B cell (primary cell): Measurements from ENCODE around the gene SLC22A15. TPM values are rescaled to one million over a fixed set of nuclear protein-coding genes. Genes with fewer than 3 reads are reported as not detected.

ENCODE experiments used
- ATAC-seq: fragments of 200-7000 bp; cut with Tn5 transposase; one replicate; pipeline ENCODE4 v1.10.0; 2021; ENCODE audit warnings: low read depth, mild to moderate bottlenecking, moderate number of reproducible peaks, moderate library complexity
- CTCF ChIA-PET: fragments of 350-600 bp; sonication (Branson Sonifier 250); formaldehyde crosslinking; loops from one replicate; lab custom pipeline; 2021; ENCODE audit warnings: antibody characterized with exemption, inconsistent platforms; lab: Charles Lee
- POLR2A ChIA-PET: fragments of 350-600 bp; sonication (Branson Sonifier 250); formaldehyde crosslinking; loops from one replicate; lab custom pipeline; 2021; ENCODE audit warnings: antibody characterized with exemption; lab: Charles Lee
- DNase-seq: peaks from one replicate; pipeline ENCODE4 v3.0.0; 2013
- H2AFZ ChIP-seq: 2 replicates; pipeline ENCODE4 v1.6.1; 2012; ENCODE audit warnings: mild to moderate bottlenecking, low read depth, low read length; ENCODE audit not compliant: insufficient read depth, poor library complexity, severe bottlenecking
- H3K27ac ChIP-seq, 2 donors: 1 replicate in 1 of 2; 2 replicates in 1 of 2; pipeline ENCODE4 v1.5.1; 2012 to 2013; ENCODE audit warnings: low read length in 2 of 2, mild to moderate bottlenecking in 2 of 2, moderate library complexity in 1 of 2
- H3K27me3 ChIP-seq, 4 experiments: fragments of 200-600 bp in 1 of 4; sonication (generic) in 1 of 4; replicated peaks in 1 of 4; 1 replicate in 2 of 4; 2 replicates in 2 of 4; pipeline versions ENCODE4 v1.6.1 to v1.7.0; 2013 to 2016; ENCODE audit warnings: low read length in 3 of 4, mild to moderate bottlenecking in 2 of 4, mixed read lengths in 1 of 4, moderate library complexity in 1 of 4; ENCODE audit not compliant: insufficient read depth in 4 of 4, control insufficient read depth in 3 of 4; ENCODE audit errors: control extremely low read depth in 1 of 4
- H3K36me3 ChIP-seq, 2 experiments: replicated peaks in 1 of 2; 1 replicate in 1 of 2; 2 replicates in 1 of 2; pipeline versions ENCODE4 v1.6.1 to v1.7.1; 2013; ENCODE audit warnings: low read length in 1 of 2; ENCODE audit not compliant: insufficient read depth in 2 of 2, control insufficient read depth in 1 of 2; ENCODE audit errors: control extremely low read depth in 1 of 2, extremely low read depth in 1 of 2
- H3K4me1 ChIP-seq, 2 donors: fragments of 200-600 bp in 1 of 2; sonication (generic) in 1 of 2; 1 replicate in 1 of 2; 2 replicates in 1 of 2; pipeline versions ENCODE4 v1.5.1 to v1.6.1; 2013 to 2017; ENCODE audit warnings: low read length in 2 of 2; ENCODE audit not compliant: control insufficient read depth in 2 of 2, insufficient read depth in 2 of 2
- H3K4me2 ChIP-seq: replicated peaks from 2 replicates; pipeline ENCODE3; 2012; ENCODE audit warnings: mild to moderate bottlenecking, low read depth, low read length; ENCODE audit not compliant: poor library complexity, severe bottlenecking
- H3K4me3 ChIP-seq, 5 experiments: fragments of 200-600 bp in 1 of 5; sonication (generic) in 1 of 5; 1 replicate in 3 of 5; 2 replicates in 2 of 5; pipeline versions ENCODE4 v1.5.1 to v1.7.0; 2011 to 2016; ENCODE audit warnings: low read length in 4 of 5, mild to moderate bottlenecking in 4 of 5, low read depth in 2 of 5, control low read depth in 1 of 5, moderate library complexity in 1 of 5; ENCODE audit not compliant: insufficient read depth in 1 of 5; ENCODE audit errors: control extremely low read depth in 1 of 5, extremely low read depth in 1 of 5
- H3K79me2 ChIP-seq: fragments of 200-600 bp; sonication (generic); one replicate; pipeline ENCODE4 v1.6.0; 2016; ENCODE audit warnings: low read length; ENCODE audit not compliant: control insufficient read depth, insufficient read depth
- H3K9ac ChIP-seq: fragments of 200-600 bp; sonication (generic); 2 replicates; pipeline ENCODE4 v1.6.1; 2017; ENCODE audit warnings: mild to moderate bottlenecking, low read length, moderate library complexity
- H3K9me3 ChIP-seq, 3 donors: one replicate each; pipeline versions ENCODE4 v1.6.1 to v1.7.1; 2013; ENCODE audit warnings: low read length in 2 of 3; ENCODE audit not compliant: control insufficient read depth in 2 of 3, insufficient read depth in 1 of 3; ENCODE audit errors: control extremely low read depth in 1 of 3
- H4K20me1 ChIP-seq: 2 replicates; pipeline ENCODE4 v1.6.0; 2012; ENCODE audit warnings: mild to moderate bottlenecking, low read length; ENCODE audit not compliant: insufficient read depth, control insufficient read depth, poor library complexity, severe bottlenecking
- H3K27ac Mint-ChIP-seq: one replicate; pipeline ENCODE4 v1.8.0; 2021; ENCODE audit warnings: mixed read lengths
- H3K27me3 Mint-ChIP-seq: one replicate; pipeline ENCODE4 v1.8.0; 2021; ENCODE audit warnings: mixed read lengths
- H3K4me1 Mint-ChIP-seq: one replicate; pipeline ENCODE4 v1.8.0; 2021; ENCODE audit warnings: mixed read lengths
- H3K4me3 Mint-ChIP-seq: one replicate; pipeline ENCODE4 v1.8.0; 2021; ENCODE audit warnings: mixed read lengths
- H3K9me3 Mint-ChIP-seq: one replicate; pipeline ENCODE4 v1.8.0; 2022; ENCODE audit warnings: mixed read lengths; ENCODE audit not compliant: insufficient read depth
- CTCF ChIP-seq: fragments of 200-600 bp; IDR thresholded peaks from one replicate; pipeline ENCODE4 v1.8.0; 2022; ENCODE audit warnings: antibody characterized with exemption, mild to moderate bottlenecking
- EZH2 ChIP-seq: IDR thresholded peaks from 2 replicates; pipeline ENCODE4 v1.6.1; 2012; ENCODE audit warnings: borderline replicate concordance, low read depth, mild to moderate bottlenecking, moderate library complexity, low read length; ENCODE audit not compliant: insufficient read depth, poor library complexity, severe bottlenecking
- WGBS: methylation state at CpG from one replicate; pipeline ENCODE4 v1.1.5; 2013; ENCODE audit warnings: missing lambda C conversion rate; ENCODE audit not compliant: insufficient coverage; 5-methylcytosine and 5-hydroxymethylcytosine counted together
- intact Hi-C: fragments of 100-400 bp; cut with micrococcal nuclease; formaldehyde crosslinking; loops from one replicate; pipeline ENCODE4 v1.10.0; 2022
- polyA plus RNA-seq: library from polyadenylated mRNA; depleted of rRNA; stranded (reverse); fragments of >200 nt; gene quantifications from 2 replicates; pipeline ENCODE4 v1.2.3, GENCODE V29; 2012
- total RNA-seq, 2 donors: library from RNA; stranded (reverse); fragments of 120-200 nt in 1 of 2; gene quantifications; 1 replicate in 1 of 2; 2 replicates in 1 of 2; pipeline versions ENCODE4 v1.2.3 to v1.2.4, GENCODE V29; 2013 to 2022

Gene SLC22A15
- total and polyA plus RNA-seq, 2 donors (not counting 1 experiment from before 2014, with no cell fraction given): 3.9 to 7.5 TPM

- Histone ChIP-seq H3K9me3 (no peaks in the 10 kb centered on the region), H4K20me1 (no peaks in the 10 kb centered on the region), H3K4me1 (peaks cover 4 to 12% of the 10 kb centered on the region in 2 donors), H2AFZ (peak overlapping the region; percentile 83), H3K36me3 (no peaks in the 10 kb centered on the region), H3K27ac (peak overlapping the region in 1 of 2 donors; percentile 47), H3K4me3 (peak overlapping the region in 4 of 5 experiments; percentile 53 to 69 (median 59)), H3K4me2 (peak overlapping the region; percentile 84), H3K27me3 (peaks cover 0 to 14% (median 2%) of the 10 kb centered on the region in 4 experiments), H3K9ac (peak overlapping the region; percentile 68), H3K79me2 (no peaks in the 10 kb centered on the region)
- no peak for TF ChIP-seq EZH2
- no peak for TF ChIP-seq CTCF
- no peaks in the 10 kb centered on the region for H3K9me3 Mint-ChIP-seq
- CTCF ChIA-PET: no interaction called here
- no peaks in the 10 kb centered on the region for H3K27me3 Mint-ChIP-seq
- no peak for ATAC-seq
- H3K4me1 Mint-ChIP-seq: peaks cover 15% of the 10 kb centered on the region
- WGBS: 59% methylated on average over 11 of the region's 15 CpGs
- H3K4me3 Mint-ChIP-seq: peak overlapping the region; percentile 82
- POLR2A ChIA-PET: no interaction called here
- peak overlapping the region; percentile 74 for H3K27ac Mint-ChIP-seq
- intact Hi-C loops: no loop called here
- DNase-seq: no peak
Observed at GRCh38 chr1:115976921-115977498, 697 bp downstream of the SLC22A15 start.

GRCh38 chr1:115977499-115978258, 1.4 kb downstream of the SLC22A15 start:
- H3K4me2 ChIP-seq: no peak overlapping the region
- H3K27me3 ChIP-seq: peaks cover 0 to 12% (median 0%) of the 10 kb centered on the region in 4 experiments
- no peaks in the 10 kb centered on the region for H4K20me1 ChIP-seq
- ChIA-PET POLR2A (no interaction called here), CTCF (interaction anchor here (0.6 to 1.8 kb wide), 5 partner anchors 14 to 838 kb away, joined by 3 to 7 read pairs (median 3); no protein-coding TSS in a partner anchor)
- Mint-ChIP-seq H3K27ac (peak overlapping the region; percentile 74), H3K9me3 (no peaks in the 10 kb centered on the region), H3K4me3 (peak overlapping the region; percentile 82), H3K4me1 (peaks cover 20% of the 10 kb centered on the region), H3K27me3 (no peaks in the 10 kb centered on the region)
- DNase-seq (peak; percentile 8), ATAC-seq (no peak)
- no peak overlapping the region for H3K27ac ChIP-seq
- 94% methylated on average over 4 of the region's 9 CpGs for WGBS
- H3K79me2 ChIP-seq: no peaks in the 10 kb centered on the region
- H2AFZ ChIP-seq: no peak overlapping the region
- peak overlapping the region in 1 of 5 experiments; percentile 58 for H3K4me3 ChIP-seq
- peaks cover 4 to 12% of the 10 kb centered on the region in 2 donors for H3K4me1 ChIP-seq
- H3K9me3 ChIP-seq: no peaks in the 10 kb centered on the region
- no peak overlapping the region for H3K9ac ChIP-seq
- no peaks in the 10 kb centered on the region for H3K36me3 ChIP-seq
- intact Hi-C loops: no loop called here
- TF ChIP-seq CTCF: no peak
- TF ChIP-seq EZH2: no peak
